Duodenal mucosa (tissue), 2 donors: ENCODE results near the gene LSM14A.
A peak's percentile ranks its signal among the peaks of the same experiment; 100 is the strongest.

Experiments
- H3K27ac ChIP-seq: one replicate; pipeline ENCODE4 v1.7.0; 2013; ENCODE audit warnings: low read depth, low read length
- H3K27me3 ChIP-seq, 2 donors: one replicate each; pipeline ENCODE4 v1.7.0; 2013; ENCODE audit warnings: low read length in 2 of 2, control low read depth in 1 of 2; ENCODE audit not compliant: insufficient read depth in 2 of 2, control insufficient read depth in 1 of 2
- H3K36me3 ChIP-seq, 2 donors: one replicate each; pipeline ENCODE4 v1.7.0; 2013; ENCODE audit warnings: low read length in 2 of 2, control low read depth in 1 of 2; ENCODE audit not compliant: insufficient read depth in 2 of 2, control insufficient read depth in 1 of 2
- H3K4me1 ChIP-seq, 2 donors: one replicate each; pipeline ENCODE4 v1.7.0; 2013; ENCODE audit warnings: low read length in 2 of 2, control low read depth in 1 of 2; ENCODE audit not compliant: insufficient read depth in 2 of 2, control insufficient read depth in 1 of 2
- H3K4me3 ChIP-seq, 2 donors: one replicate each; pipeline ENCODE4 v1.7.0; 2013; ENCODE audit warnings: low read length in 2 of 2, low read depth in 1 of 2
- H3K9ac ChIP-seq, 2 donors: one replicate each; pipeline ENCODE4 v1.7.0; 2013; ENCODE audit warnings: low read length in 2 of 2, low read depth in 1 of 2
- H3K9me3 ChIP-seq, 2 donors: one replicate each; pipeline ENCODE4 v1.7.0; 2013; ENCODE audit warnings: low read length in 2 of 2, control low read depth in 1 of 2; ENCODE audit not compliant: control insufficient read depth in 1 of 2

LSM14A gene

DNA sequence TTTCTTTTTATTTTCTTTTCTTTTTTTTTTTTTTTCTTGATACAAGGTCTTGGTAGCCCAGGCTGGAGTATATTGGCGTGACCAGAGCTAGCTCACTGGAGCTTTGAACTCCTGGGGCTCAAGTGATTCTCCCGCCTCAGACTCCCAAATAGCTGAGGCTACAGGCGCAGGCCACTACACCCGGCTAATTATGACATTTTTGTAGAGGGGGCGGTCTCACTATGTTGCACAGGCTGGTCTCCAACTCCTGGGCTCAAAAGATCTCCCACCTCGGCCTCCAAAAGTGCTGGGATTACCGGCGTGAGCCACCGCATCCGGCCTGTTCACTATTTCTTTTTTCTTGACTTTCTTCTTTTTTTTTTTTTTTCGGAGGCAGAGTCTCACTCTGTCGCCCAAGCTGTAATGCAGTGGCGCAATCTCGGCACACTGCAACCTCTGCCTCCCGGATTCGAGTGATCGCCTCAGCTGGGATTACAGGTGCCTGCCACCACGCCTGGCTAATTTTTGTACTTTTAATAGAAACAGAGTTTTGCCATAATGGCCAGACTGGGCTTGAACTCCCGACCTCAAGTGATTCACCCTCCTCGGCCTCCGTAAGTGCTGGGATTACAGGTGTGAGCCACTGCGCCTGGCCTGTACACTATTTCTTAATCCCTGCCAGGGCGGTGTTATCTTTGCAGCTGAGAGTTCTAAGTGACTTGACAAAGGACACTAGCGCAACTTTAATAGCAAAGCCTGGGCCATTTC, 37.1 kb upstream of the LSM14A start:
- no peak overlapping the region for H3K27ac ChIP-seq
- peak overlapping the region; percentile 85 to 93 for H3K4me3 ChIP-seq
- peak overlapping the region; percentile 80 to 82 for H3K9ac ChIP-seq
- no peaks in the 10 kb centered on the region for H3K36me3 ChIP-seq
- no peaks in the 10 kb centered on the region for H3K9me3 ChIP-seq
- H3K4me1 ChIP-seq, result no peaks in the 10 kb centered on the region
- no peaks in the 10 kb centered on the region for H3K27me3 ChIP-seq

DNA sequence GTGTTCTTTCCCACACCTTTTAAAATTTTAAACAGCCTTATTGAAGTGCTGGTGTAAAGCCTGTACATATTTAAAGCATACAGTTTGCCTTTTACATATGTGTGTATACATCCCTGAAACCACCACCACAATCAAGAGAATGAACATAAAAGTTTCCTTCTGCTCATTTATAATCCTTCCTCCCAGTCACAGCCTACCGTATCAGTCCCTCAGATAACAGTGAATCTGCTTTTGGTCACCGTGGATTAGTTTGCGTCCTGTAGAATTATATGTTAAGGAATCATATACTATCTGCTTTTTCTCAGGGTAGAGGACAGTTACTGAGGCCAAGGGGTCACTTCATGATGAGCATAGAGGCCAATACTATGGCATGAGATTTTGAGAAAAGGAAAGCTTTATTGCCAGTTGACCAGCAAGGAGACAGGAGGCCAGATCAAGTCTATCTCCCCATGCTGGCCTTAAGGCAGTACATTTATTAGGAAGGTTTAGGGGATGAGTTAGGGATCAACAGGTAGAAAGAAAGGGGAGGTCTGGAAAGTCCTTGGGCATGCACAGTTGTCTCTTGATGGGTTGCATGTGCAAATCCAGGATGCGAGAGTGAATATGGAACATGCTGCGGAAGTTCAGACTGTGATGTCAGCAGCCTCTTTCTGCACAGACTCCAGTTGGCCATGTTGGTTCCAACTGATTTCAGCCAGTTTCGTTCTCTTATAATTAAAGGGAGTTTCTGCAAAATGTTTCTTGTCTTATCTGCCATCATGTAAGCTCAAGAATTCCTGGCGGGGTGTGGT, 36.3 kb upstream of the LSM14A start:
- H3K9ac ChIP-seq, result no peak overlapping the region
- no peak overlapping the region for H3K4me3 ChIP-seq
- H3K4me1 ChIP-seq, result no peaks in the 10 kb centered on the region
- no peaks in the 10 kb centered on the region for H3K27me3 ChIP-seq
- H3K36me3 ChIP-seq, result no peaks in the 10 kb centered on the region
- no peak overlapping the region for H3K27ac ChIP-seq
- H3K9me3 ChIP-seq, result no peaks in the 10 kb centered on the region

DNA sequence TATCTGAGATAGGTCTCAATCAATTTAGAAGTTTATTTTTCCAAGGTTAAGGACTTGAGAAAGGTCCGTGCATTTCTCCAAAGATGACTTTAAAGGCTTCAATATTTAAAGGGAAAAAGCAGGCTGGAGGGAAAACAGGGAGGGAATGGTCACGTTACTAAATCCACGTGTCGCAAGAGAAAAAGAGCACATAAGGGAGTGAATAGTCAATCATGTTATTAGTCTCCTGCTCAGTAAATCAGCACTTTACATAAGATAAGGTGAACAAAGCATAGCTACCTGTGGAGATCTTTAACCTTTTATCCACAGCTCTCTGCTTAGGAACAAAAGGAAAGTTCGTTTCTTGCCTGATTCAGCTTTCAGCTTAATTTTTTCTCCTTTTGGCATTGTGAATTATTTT, 31.3 kb upstream of the LSM14A start:
- Histone ChIP-seq H3K4me1 (no peaks in the 10 kb centered on the region), H3K36me3 (no peaks in the 10 kb centered on the region), H3K27ac (no peak overlapping the region), H3K27me3 (no peaks in the 10 kb centered on the region), H3K4me3 (no peak overlapping the region), H3K9ac (no peak overlapping the region), H3K9me3 (no peaks in the 10 kb centered on the region)

GRCh38 chr19:34142440-34142839, 29.9 kb upstream of the LSM14A start:
- Histone ChIP-seq H3K27ac (no peak overlapping the region), H3K36me3 (no peaks in the 10 kb centered on the region), H3K9me3 (no peaks in the 10 kb centered on the region), H3K4me1 (no peaks in the 10 kb centered on the region), H3K27me3 (no peaks in the 10 kb centered on the region), H3K9ac (no peak overlapping the region), H3K4me3 (no peak overlapping the region)

- no peaks in the 10 kb centered on the region for H3K4me1 ChIP-seq
- no peak overlapping the region for H3K4me3 ChIP-seq
- no peaks in the 10 kb centered on the region for H3K27me3 ChIP-seq
- H3K9me3 ChIP-seq, result no peaks in the 10 kb centered on the region
- no peaks in the 10 kb centered on the region for H3K36me3 ChIP-seq
- H3K9ac ChIP-seq, result no peak overlapping the region
- no peak overlapping the region for H3K27ac ChIP-seq
Observed at GRCh38 chr19:34145741-34146202, 26.5 kb upstream of the LSM14A start.

DNA sequence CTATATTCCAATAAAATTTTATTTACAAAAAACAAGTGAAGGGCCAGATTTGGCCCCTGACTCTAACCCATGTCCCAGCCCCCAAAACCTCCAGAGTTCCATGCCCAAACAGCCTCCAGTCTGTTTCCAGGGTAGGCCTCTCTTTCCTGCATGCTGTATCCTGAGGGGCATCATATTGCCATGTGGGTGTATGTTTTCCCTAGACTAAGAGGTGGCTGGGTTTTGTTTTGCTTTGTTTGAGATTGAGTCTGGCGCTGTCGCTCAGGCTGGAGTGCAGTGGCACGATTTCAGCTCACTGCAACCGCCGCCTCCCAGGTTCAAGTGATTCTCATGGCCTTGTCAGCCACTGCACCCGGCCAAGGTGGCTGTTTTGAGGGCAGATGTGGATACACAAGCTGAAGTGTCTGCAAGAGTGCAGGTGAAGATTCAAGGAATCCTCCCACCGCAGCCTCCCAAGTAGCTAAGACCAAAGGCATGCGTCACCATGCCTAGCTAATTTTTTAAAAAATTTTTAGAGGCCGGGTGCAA, 23.6 kb upstream of the LSM14A start:
- Histone ChIP-seq H3K27ac (no peak overlapping the region), H3K9me3 (no peaks in the 10 kb centered on the region), H3K4me3 (no peak overlapping the region), H3K36me3 (no peaks in the 10 kb centered on the region), H3K27me3 (no peaks in the 10 kb centered on the region), H3K4me1 (no peaks in the 10 kb centered on the region), H3K9ac (no peak overlapping the region)

- H3K9me3 ChIP-seq, result no peaks in the 10 kb centered on the region
- no peak overlapping the region for H3K27ac ChIP-seq
- H3K9ac ChIP-seq, result no peak overlapping the region
- no peaks in the 10 kb centered on the region for H3K4me1 ChIP-seq
- no peak overlapping the region for H3K4me3 ChIP-seq
- no peaks in the 10 kb centered on the region for H3K36me3 ChIP-seq
- H3K27me3 ChIP-seq, result no peaks in the 10 kb centered on the region
Observed at GRCh38 chr19:34149873-34150272, 22.4 kb upstream of the LSM14A start.

GRCh38 chr19:34150558-34150957, 21.7 kb upstream of the LSM14A start:
- Histone ChIP-seq H3K9ac (no peak overlapping the region), H3K36me3 (no peaks in the 10 kb centered on the region), H3K9me3 (no peaks in the 10 kb centered on the region), H3K4me1 (no peaks in the 10 kb centered on the region), H3K4me3 (no peak overlapping the region), H3K27ac (no peak overlapping the region), H3K27me3 (no peaks in the 10 kb centered on the region)

- Histone ChIP-seq H3K36me3 (no peaks in the 10 kb centered on the region), H3K9ac (no peak overlapping the region), H3K4me3 (no peak overlapping the region), H3K27ac (no peak overlapping the region), H3K4me1 (no peaks in the 10 kb centered on the region), H3K27me3 (no peaks in the 10 kb centered on the region), H3K9me3 (no peaks in the 10 kb centered on the region)
Observed at GRCh38 chr19:34151439-34151838, 20.9 kb upstream of the LSM14A start.

GRCh38 chr19:34154401-34154800, 17.9 kb upstream of the LSM14A start:
- Histone ChIP-seq H3K9me3 (no peaks in the 10 kb centered on the region), H3K27me3 (no peaks in the 10 kb centered on the region), H3K4me1 (no peaks in the 10 kb centered on the region), H3K36me3 (no peaks in the 10 kb centered on the region), H3K9ac (no peak overlapping the region), H3K27ac (no peak overlapping the region), H3K4me3 (no peak overlapping the region)
